Stimulated activated CD8-positive, alpha-beta memory T cell treated with anti-CD3 and anti-CD28 coated beads, Interleukin-4, amount 100 ng/mL, for 4 hours (primary cell): ENCODE measurements around the gene SUCLA2.
"Not testable (repeated sequence)": the region's sequence is repeated elsewhere in the genome, so short reads cannot be mapped to it uniquely, and the experiment has no call there.

Experiments used
- DNase-seq, 2 donors: peaks; one replicate each; pipeline ENCODE4 v3.0.0-alpha.2; 2020; ENCODE audit warnings: low read depth in 2 of 2, low spot score in 1 of 2

The SUCLA2 gene

GRCh38 chr13:47997384-47997783 lies 3.7 kb downstream of the SUCLA2 start:
- no peak for DNase-seq

GRCh38 chr13:47991859-47992258 lies 9.2 kb downstream of the SUCLA2 start:
- DNase-seq = no peak

GRCh38 chr13:47990920-47991466 lies 10.1 kb downstream of the SUCLA2 start:
- DNase-seq = no peak

DNA sequence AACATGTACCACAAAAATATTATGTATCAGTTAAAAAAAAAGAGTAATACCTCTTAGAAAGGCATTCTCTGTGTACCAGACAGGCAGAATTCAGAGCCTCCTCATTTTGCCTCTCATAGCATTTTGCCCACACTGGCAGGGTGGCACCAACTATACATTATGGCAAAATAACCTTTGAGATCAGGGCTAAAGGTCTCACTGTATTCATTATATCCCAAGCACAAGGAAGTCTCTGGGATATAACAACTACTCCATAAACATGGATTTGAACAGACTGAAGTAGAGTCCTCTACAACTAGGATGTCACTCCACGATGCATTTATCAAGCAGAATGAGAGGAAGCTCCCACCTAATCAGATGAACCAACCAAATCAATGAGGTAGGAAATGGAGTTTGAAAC lies 10.6 kb downstream of the SUCLA2 start:
- no peak for DNase-seq

- no peak for DNase-seq
Observed at GRCh38 chr13:47983070-47983469, 18.0 kb downstream of the SUCLA2 start.

DNA sequence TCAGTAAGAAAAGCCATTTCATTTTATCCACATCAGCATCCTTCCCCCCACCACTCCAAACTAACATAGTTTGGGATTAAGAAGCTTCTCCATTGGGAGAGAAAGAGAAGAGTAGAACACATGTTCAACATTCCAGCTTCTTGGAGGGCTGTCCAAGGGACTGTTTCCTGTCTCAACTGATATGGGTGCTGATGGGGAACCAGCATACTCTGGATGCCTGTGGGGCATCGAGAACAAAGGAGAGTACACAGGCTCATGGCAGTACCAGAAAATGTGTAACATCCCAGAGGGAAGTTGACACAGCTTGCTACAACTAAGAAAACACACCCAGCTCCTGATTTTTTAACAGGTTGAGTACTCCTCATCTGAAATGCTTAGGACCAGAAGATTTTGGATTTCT lies 24.7 kb downstream of the SUCLA2 start:
- DNase-seq = no peak

- no peak for DNase-seq
Observed at GRCh38 chr13:47964863-47965262, 36.2 kb downstream of the SUCLA2 start.

DNA sequence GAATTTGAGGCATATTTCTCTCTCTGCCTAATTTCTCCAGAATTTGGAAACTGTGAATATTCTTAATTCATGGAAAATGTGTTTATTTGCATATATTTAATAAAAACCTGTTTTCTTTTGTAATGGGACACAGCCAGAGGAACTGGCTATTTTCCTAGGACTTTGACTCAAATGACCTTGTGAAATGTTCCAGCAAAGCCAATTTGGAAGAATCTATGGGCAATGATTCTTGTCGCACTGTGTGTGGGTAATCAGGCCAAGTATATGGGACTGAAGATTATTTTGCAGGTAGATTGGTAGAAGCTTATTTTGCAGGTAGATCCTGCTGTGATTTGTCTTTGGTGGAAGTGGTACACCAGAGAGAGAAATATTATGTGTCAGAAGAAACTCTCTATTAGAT lies 38.8 kb downstream of the SUCLA2 start:
- DNase-seq = no peak

DNA sequence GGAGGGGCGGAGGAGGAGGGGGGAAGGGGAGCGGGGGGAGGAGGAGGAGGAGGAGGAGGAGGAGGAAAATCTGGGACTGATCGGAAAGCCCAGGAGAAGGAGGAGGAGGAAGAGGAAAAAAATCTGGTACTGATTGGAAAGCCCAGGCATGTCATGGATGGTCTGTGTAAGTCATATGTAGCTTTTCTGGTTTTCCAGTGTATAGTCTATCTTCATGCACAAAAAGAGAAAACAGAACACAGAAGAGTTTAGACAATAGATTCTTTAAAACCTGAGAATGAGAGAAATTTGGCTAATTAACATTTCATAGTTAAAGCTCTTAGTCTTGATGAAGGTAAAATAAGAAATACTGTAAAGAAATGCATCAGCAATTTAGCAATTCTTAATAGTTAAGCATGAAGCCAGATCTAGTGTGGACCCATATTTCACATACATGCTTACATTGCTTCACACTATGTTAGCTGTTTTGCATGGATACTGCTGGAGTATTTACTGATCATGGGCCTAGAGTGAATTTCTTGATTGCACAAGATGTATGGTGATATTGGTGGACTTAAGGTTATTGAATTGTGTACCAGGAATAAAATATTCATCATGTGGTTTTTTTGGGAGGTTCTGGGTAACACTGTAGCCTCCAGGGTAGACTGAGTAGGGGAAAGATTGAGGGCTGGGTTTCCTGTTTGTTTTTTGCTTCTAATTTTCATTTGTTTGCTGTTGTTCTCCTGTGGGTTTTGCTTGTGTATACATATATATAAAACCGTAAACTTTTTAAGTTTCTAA lies 41.4 kb downstream of the SUCLA2 start:
- no peak for DNase-seq

DNA sequence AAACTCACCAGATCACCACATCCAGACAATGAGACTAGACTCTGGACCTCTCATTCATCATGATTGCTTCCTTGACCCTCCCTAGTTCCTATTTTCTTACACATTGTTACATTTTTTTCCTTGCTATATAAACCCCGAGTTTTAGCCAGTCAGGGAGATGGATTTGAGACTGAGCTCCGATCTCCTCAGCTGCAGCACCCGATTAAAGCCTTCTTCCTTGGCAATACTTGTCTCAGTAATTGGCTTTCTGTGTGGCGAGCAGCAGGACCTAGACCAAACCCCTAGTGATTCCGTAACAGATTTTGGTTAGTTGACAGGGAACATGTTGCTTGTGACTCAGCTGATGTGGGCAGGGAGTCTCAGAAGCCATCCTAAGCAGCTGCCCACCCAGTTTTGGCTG lies 44.0 kb downstream of the SUCLA2 start:
- no peak for DNase-seq

- DNase-seq = no peak
Observed at GRCh38 chr13:47955836-47956235, 45.2 kb downstream of the SUCLA2 start.

- no peak for DNase-seq
Observed at GRCh38 chr13:47949799-47950198, 51.3 kb downstream of the SUCLA2 start.

GRCh38 chr13:47945738-47946137 lies 55.3 kb downstream of the SUCLA2 start:
- DNase-seq = no peak

DNA sequence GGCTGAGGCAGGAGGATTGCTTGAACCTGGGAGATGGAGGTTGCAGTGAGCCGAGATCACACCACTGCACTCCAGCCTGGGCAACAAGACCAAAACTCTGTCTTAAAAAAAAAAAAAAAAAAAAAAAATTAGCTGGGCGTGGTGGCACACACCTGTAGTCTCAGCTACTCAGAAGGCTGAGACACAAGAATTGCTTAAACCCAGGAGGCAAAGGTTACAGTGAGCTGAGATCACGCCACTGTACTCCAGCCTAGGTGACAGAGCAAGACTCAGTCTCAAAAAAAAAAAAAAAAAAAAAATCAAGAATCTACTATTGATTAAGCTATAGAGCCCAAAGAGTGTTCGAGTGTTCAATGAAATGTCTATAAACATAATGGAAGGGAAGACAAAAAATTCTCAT lies 55.9 kb downstream of the SUCLA2 start:
- DNase-seq = not testable (repeated sequence)

GRCh38 chr13:47934371-47934770 lies 66.7 kb downstream of the SUCLA2 start:
- no peak for DNase-seq

GRCh38 chr13:47932950-47933923 lies 67.8 kb downstream of the SUCLA2 start:
- DNase-seq = no peak

DNA sequence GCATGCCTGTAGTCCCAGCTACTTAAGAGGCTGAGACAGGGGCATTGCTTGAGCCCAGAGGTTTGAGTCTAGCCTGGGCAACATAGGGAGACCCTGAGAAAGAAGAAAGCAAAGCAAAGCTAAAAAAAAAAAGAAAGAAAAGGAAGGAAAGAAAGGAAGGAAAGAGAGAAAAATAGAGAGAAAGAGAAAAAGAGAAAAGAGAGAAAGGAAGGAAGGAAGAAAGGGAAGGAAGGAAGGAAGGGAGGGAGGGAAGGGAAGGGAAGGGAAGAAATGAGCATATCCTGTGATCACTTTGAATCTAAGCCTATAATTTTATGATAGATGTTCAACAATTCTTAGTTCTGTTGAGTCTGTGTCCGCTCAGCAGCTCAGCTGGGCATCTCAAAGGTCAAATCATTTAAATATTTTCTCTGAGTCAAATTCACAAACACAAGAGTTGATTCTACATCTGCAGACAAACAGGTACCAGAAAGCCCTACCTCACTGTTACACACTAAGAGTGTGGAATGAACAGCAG lies 70.4 kb downstream of the SUCLA2 start:
- DNase-seq = no peak

GRCh38 chr13:47929156-47929555 lies 71.9 kb downstream of the SUCLA2 start:
- no peak for DNase-seq

- DNase-seq = no peak
Observed at GRCh38 chr13:47917022-47917574, 84.0 kb downstream of the SUCLA2 start.

GRCh38 chr13:47908197-47908902 lies 92.7 kb downstream of the SUCLA2 start:
- DNase-seq = no peak

GRCh38 chr13:47904891-47905290 lies 96.2 kb downstream of the SUCLA2 start:
- DNase-seq = no peak
